Activated naive CD4-positive, alpha-beta T cell treated with anti-CD3 and anti-CD28 coated beads, Interleukin-2, amount 10 ng/mL, durations not matched to agents 5 hours and 36 hours (primary cell): ENCODE results near the gene CCDC182. TPM values are rescaled to one million over a fixed set of nuclear protein-coding genes. Genes with fewer than 3 reads are reported as not detected.

Source experiments
- total RNA-seq, 2 experiments: library from RNA; stranded (reverse); gene quantifications; one replicate each; pipeline ENCODE4 v1.2.3, GENCODE V29; 2021

CCDC182 gene
- not detected for total RNA-seq

DNA sequence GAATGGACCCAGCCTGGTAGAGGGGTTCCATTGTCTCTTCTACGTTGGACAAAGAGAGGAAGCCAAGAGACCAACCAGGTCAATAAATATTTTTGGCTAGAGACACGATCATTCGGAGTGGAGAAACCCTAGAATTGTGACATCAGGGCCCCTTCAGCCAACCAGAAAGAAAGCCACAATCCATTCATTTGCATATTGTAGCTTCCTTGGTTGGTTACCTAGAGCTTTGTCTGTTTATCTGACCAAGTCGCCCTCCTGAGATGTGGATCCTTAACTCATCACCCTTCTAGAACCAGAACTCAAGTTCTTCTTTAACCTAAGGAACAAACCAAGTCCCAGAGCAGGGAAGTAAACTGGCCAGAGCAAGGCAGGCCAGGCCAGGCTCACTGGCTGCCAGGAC lies at the start of gene CCDC182:
TSS of gene CCDC182 (minus strand) at position 58 of the 400 bp plus-strand sequence. CDS start at position 31, 27 bp downstream.

Other genes with a start within 250 kb of the CCDC182 start
- 10 to 100 TPM; 30.2 to 36.1 TPM for gene MRPS23, start 104.7 kb upstream of the CCDC182 start, total RNA-seq
- not detected for gene CUEDC1, start 210.1 kb upstream of the CCDC182 start, total RNA-seq
- gene VEZF1, start 243.0 kb upstream of the CCDC182 start, total RNA-seq = 10 to 100 TPM; 48.9 to 50.1 TPM